GM12878 (cell line): ENCODE measurements around the gene GRIN2C. TPM values are rescaled to one million over a fixed set of nuclear protein-coding genes. Genes with fewer than 3 reads are reported as not detected.

Experiments
- ATF3 ChIP-seq: IDR thresholded peaks from 2 replicates; pipeline ENCODE4 v1.6.1; 2011; ENCODE audit warnings: low read depth, mild to moderate bottlenecking, low read length, moderate library complexity, borderline replicate concordance; ENCODE audit errors: extremely low read depth
- CHD1 ChIP-seq: IDR thresholded peaks from 2 replicates; pipeline ENCODE4 v1.6.1; 2012; ENCODE audit warnings: low read depth, low read length, improper control_type of control experiment
- HDAC6 ChIP-seq: fragments of 200-600 bp; sonication (generic); IDR thresholded peaks from one replicate; pipeline ENCODE4 v1.8.0; 2017; ENCODE audit warnings: antibody characterized with exemption; ENCODE audit not compliant: unreplicated experiment
- RAD21 ChIP-seq: IDR thresholded peaks from 2 replicates; pipeline ENCODE4 v1.6.1; 2011; ENCODE audit warnings: mild to moderate bottlenecking, low read depth, low read length, moderate library complexity; ENCODE audit not compliant: insufficient read depth
- ZBTB4 ChIP-seq: fragments of 450-650 bp; formaldehyde crosslinking; IDR thresholded peaks from 2 replicates; pipeline ENCODE4 v1.4.0; 2022; ENCODE audit warnings: mild to moderate bottlenecking, moderate library complexity
- polyA plus RNA-seq, 11 experiments: library from polyadenylated mRNA; depleted of rRNA in 4 of 11; unstranded in 6 of 11; stranded (reverse) in 5 of 11; fragments of >200 nt; fragmentation: Nextera tagmentation in 4 of 11; fragmentation: Illumina TruSeq in 1 of 11; extraction: Ambion mirVana in 4 of 11; extraction: Trizol in 1 of 11; gene quantifications; 1 replicate in 1 of 11; 2 replicates in 10 of 11; pipeline versions ENCODE4 v1.2.1 to v1.2.3, GENCODE V29; 2011 to 2016; ENCODE audit warnings: inconsistent platforms in 2 of 11, missing spikeins in 2 of 11, low read depth in 1 of 11
- total RNA-seq, 4 experiments: library from RNA; depleted of rRNA in 3 of 4; stranded (reverse); fragments of >200 nt in 3 of 4; fragmentation: Illumina TruSeq in 1 of 4; extraction: Trizol in 1 of 4; gene quantifications; 2 replicates each; pipeline versions ENCODE4 v1.2.1 to v1.2.3, GENCODE V29; 2013 to 2021
- TF ChIP-seq, protein P1 (sequence below): fragments of 450-650 bp; IDR thresholded peaks from 2 replicates; pipeline ENCODE4 v1.6.1; 2016; ENCODE audit warnings: mild to moderate bottlenecking, moderate library complexity, borderline replicate concordance

GRIN2C gene
- total and polyA plus RNA-seq, 10 of the 15 experiments (the other 5 are each of a cell fraction or from before 2014, with no cell fraction given): 0.01 to 0.20 (median 0.11) TPM; not detected in 2

GRCh38 chr17:74860872-74861661, 1.4 kb upstream of the GRIN2C start (continued):
- TF ChIP-seq, protein P1, sequence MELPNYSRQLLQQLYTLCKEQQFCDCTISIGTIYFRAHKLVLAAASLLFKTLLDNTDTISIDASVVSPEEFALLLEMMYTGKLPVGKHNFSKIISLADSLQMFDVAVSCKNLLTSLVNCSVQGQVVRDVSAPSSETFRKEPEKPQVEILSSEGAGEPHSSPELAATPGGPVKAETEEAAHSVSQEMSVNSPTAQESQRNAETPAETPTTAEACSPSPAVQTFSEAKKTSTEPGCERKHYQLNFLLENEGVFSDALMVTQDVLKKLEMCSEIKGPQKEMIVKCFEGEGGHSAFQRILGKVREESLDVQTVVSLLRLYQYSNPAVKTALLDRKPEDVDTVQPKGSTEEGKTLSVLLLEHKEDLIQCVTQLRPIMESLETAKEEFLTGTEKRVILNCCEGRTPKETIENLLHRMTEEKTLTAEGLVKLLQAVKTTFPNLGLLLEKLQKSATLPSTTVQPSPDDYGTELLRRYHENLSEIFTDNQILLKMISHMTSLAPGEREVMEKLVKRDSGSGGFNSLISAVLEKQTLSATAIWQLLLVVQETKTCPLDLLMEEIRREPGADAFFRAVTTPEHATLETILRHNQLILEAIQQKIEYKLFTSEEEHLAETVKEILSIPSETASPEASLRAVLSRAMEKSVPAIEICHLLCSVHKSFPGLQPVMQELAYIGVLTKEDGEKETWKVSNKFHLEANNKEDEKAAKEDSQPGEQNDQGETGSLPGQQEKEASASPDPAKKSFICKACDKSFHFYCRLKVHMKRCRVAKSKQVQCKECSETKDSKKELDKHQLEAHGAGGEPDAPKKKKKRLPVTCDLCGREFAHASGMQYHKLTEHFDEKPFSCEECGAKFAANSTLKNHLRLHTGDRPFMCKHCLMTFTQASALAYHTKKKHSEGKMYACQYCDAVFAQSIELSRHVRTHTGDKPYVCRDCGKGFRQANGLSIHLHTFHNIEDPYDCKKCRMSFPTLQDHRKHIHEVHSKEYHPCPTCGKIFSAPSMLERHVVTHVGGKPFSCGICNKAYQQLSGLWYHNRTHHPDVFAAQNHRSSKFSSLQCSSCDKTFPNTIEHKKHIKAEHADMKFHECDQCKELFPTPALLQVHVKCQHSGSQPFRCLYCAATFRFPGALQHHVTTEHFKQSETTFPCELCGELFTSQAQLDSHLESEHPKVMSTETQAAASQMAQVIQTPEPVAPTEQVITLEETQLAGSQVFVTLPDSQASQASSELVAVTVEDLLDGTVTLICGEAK: no peak
- TF ChIP-seq HDAC6 (no peak), ATF3 (no peak), ZBTB4 (CRISPR knock-in tag) (no peak), CHD1 (no peak), RAD21 (no peak)
